ENCODE results near the gene PCSK6.

GRCh38 chr15:101314336-101315125 is 175.0 kb downstream of the PCSK6 start:
- no peak for TF ChIP-seq POLR2A (IDR thresholded peaks at IDR 0.05; ENCODE audit: low read length)
- no peak for TF ChIP-seq GATA1 (IDR thresholded peaks at IDR 0.05; ENCODE audit: low read depth, low read length)

Measured in erythroblast (primary cell).